Measurements from ENCODE around the gene SPSB2. TPM values are rescaled to one million over a fixed set of nuclear protein-coding genes. Genes with fewer than 3 reads are reported as not detected.
"Not testable (repeated sequence)": the region's sequence is repeated elsewhere in the genome, so short reads cannot be mapped to it uniquely, and the experiment has no call there.

SPSB2 gene
- total RNA-seq, 4 donors from 2014 or later = 9.4 to 12.7 (median 11.8) TPM

DNA sequence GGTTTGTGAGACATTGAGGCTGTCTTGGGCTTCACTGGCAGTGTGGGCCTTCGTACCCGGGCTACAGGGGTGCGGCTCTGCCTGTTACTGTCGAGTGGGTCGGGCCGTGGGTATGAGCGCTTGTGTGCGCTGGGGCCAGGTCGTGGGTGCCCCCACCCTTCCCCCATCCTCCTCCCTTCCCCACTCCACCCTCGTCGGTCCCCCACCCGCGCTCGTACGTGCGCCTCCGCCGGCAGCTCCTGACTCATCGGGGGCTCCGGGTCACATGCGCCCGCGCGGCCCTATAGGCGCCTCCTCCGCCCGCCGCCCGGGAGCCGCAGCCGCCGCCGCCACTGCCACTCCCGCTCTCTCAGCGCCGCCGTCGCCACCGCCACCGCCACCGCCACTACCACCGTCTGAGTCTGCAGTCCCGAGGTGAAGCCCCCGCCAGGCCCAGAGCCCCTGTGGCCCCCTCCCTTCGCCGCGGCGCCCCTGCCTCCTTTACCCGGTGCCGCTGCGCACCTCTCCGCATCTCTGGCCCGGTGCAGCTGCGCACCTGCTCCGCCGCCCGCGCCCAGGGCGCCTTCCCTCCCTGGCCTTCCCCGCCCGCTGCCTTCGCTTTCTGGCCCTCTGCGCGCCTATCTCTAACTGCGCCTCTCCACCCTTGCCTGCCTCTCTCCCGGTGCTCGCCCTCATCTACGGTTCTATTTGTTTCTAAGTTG, 41.3 kb upstream of the SPSB2 start, which contains the start of gene ENO2:
Gene ENO2 (plus strand): TSS at position 335 of the 701 bp plus-strand sequence. CDS start 1,253 bp downstream, outside the sequence.
- peak; percentile 57 to 59 for DNase-seq (ENCODE audit: low spot score in 2 of 2)
- TF ChIP-seq, protein P1, sequence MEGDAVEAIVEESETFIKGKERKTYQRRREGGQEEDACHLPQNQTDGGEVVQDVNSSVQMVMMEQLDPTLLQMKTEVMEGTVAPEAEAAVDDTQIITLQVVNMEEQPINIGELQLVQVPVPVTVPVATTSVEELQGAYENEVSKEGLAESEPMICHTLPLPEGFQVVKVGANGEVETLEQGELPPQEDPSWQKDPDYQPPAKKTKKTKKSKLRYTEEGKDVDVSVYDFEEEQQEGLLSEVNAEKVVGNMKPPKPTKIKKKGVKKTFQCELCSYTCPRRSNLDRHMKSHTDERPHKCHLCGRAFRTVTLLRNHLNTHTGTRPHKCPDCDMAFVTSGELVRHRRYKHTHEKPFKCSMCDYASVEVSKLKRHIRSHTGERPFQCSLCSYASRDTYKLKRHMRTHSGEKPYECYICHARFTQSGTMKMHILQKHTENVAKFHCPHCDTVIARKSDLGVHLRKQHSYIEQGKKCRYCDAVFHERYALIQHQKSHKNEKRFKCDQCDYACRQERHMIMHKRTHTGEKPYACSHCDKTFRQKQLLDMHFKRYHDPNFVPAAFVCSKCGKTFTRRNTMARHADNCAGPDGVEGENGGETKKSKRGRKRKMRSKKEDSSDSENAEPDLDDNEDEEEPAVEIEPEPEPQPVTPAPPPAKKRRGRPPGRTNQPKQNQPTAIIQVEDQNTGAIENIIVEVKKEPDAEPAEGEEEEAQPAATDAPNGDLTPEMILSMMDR (IDR thresholded peaks at IDR 0.05) = no peak
- TF ChIP-seq POLR2A (IDR thresholded peaks at IDR 0.05) (peak; percentile 25 to 39), EP300 (IDR thresholded peaks at IDR 0.05) (peak in 1 of 2 donors; percentile 27)
- Histone ChIP-seq H3K36me3 (peaks cover 0 to 32% (median 0%) of the 10 kb centered on the region in 3 donors), H3K27me3 (no peaks in the 10 kb centered on the region), H3K9me3 (no peaks in the 10 kb centered on the region), H3K27ac (peak within 1 kb of the TSS; percentile 77 to 94 (median 84)), H3K4me3 (peak within 1 kb of the TSS; percentile 48 to 74 (median 74)), H3K4me1 (peaks cover 0 to 28% (median 11%) of the 10 kb centered on the region in 4 donors)
- 1% methylated on average over 23 to 53 of the region's 68 CpGs for WGBS, 2 donors

- 87 to 89% methylated on average over 11 to 15 of the region's 15 CpGs for WGBS, 2 donors
- DNase-seq (ENCODE audit: low spot score in 2 of 2) = no peak
- Histone ChIP-seq H3K4me1 (peaks cover 0 to 28% (median 11%) of the 10 kb centered on the region in 4 donors), H3K9me3 (no peaks in the 10 kb centered on the region), H3K36me3 (peaks cover 0 to 21% (median 0%) of the 10 kb centered on the region in 3 donors), H3K4me3 (no peak overlapping the region), H3K27me3 (no peaks in the 10 kb centered on the region), H3K27ac (no peak overlapping the region)
- no peak for TF ChIP-seq EP300 (IDR thresholded peaks at IDR 0.05)
- TF ChIP-seq, protein P1 (IDR thresholded peaks at IDR 0.05) = no peak
- no peak for TF ChIP-seq POLR2A (IDR thresholded peaks at IDR 0.05)
Measured at GRCh38 chr12:6912164-6912935, 39.2 kb upstream of the SPSB2 start.

- Histone ChIP-seq H3K9me3 (no peaks in the 10 kb centered on the region), H3K27ac (no peak overlapping the region), H3K36me3 (peaks cover 0 to 21% (median 5%) of the 10 kb centered on the region in 3 donors), H3K4me3 (no peak overlapping the region), H3K4me1 (peaks cover 0 to 17% (median 9%) of the 10 kb centered on the region in 4 donors), H3K27me3 (no peaks in the 10 kb centered on the region)
- WGBS, 2 donors = 81 to 85% methylated on average over 4 of the region's 4 CpGs
- TF ChIP-seq EP300 (IDR thresholded peaks at IDR 0.05) = no peak
- TF ChIP-seq, protein P1 (IDR thresholded peaks at IDR 0.05) = no peak
- TF ChIP-seq POLR2A (IDR thresholded peaks at IDR 0.05) = no peak
- DNase-seq (ENCODE audit: low spot score in 2 of 2) = no peak
Measured at GRCh38 chr12:6909421-6910145, 36.5 kb upstream of the SPSB2 start.

DNA sequence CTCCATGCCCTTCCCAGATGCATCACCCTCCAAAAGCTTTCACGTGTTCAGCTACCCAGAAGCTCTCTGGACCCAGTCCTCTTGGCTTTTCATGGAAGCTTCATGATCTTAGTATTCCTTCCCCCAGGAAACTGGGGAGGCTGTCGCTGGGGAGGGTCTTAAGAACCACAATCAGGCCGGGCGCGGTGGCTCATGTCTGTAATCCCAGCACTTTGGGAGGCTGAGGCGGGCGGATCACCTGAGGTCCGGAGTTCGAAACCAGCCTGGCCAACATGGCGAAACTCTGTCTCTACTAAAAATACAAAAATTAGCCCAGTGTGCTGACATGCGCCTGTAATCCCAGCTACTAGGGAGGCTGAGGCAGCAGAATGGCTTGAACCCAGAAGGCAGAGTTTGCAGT, 35.0 kb upstream of the SPSB2 start:
- not testable (repeated sequence) for H3K27ac ChIP-seq; H3K9me3 ChIP-seq; DNase-seq (ENCODE audit: low spot score in 2 of 2); H3K4me3 ChIP-seq; H3K27me3 ChIP-seq
- Histone ChIP-seq H3K36me3 (peaks cover 0 to 21% (median 5%) of the 10 kb centered on the region in 3 donors), H3K4me1 (peaks cover 0 to 15% (median 9%) of the 10 kb centered on the region in 4 donors)
- 97 to 98% methylated on average over 11 of the region's 11 CpGs for WGBS, 2 donors

- no peak for DNase-seq (ENCODE audit: low spot score in 2 of 2)
- WGBS, 2 donors = 56 to 58% methylated on average over 5 of the region's 5 CpGs
- peaks cover 0 to 21% (median 5%) of the 10 kb centered on the region in 3 donors for H3K36me3 ChIP-seq
- H3K27ac ChIP-seq = peak overlapping the region; percentile 68 to 95 (median 79)
- H3K27me3 ChIP-seq = no peaks in the 10 kb centered on the region
- no peaks in the 10 kb centered on the region for H3K9me3 ChIP-seq
- H3K4me1 ChIP-seq = peaks cover 0 to 15% (median 9%) of the 10 kb centered on the region in 4 donors
- TF ChIP-seq POLR2A (IDR thresholded peaks at IDR 0.05) (no peak), EP300 (IDR thresholded peaks at IDR 0.05) (no peak)
- TF ChIP-seq, protein P1 (IDR thresholded peaks at IDR 0.05) = no peak
- peak overlapping the region in 3 of 4 donors; percentile 55 to 79 (median 60) for H3K4me3 ChIP-seq
Measured at GRCh38 chr12:6905414-6906040, 32.4 kb upstream of the SPSB2 start.

All from tibial nerve (tissue), 4 donors.